NCI-H1694 (cell line): ENCODE measurements around the gene LCOR.
"Not testable (repeated sequence)": the region's sequence is repeated elsewhere in the genome, so short reads cannot be mapped to it uniquely, and the experiment has no call there.

Experiments used
- DNase-seq: peaks from one replicate; lab custom pipeline; 2025; lab: John Stamatoyannopoulos, UW

The LCOR gene

GRCh38 chr10:97013983-97014382 is 181.9 kb downstream of the LCOR start:
- no peak for DNase-seq

GRCh38 chr10:97015240-97015639 is 183.1 kb downstream of the LCOR start:
- no peak for DNase-seq

DNA sequence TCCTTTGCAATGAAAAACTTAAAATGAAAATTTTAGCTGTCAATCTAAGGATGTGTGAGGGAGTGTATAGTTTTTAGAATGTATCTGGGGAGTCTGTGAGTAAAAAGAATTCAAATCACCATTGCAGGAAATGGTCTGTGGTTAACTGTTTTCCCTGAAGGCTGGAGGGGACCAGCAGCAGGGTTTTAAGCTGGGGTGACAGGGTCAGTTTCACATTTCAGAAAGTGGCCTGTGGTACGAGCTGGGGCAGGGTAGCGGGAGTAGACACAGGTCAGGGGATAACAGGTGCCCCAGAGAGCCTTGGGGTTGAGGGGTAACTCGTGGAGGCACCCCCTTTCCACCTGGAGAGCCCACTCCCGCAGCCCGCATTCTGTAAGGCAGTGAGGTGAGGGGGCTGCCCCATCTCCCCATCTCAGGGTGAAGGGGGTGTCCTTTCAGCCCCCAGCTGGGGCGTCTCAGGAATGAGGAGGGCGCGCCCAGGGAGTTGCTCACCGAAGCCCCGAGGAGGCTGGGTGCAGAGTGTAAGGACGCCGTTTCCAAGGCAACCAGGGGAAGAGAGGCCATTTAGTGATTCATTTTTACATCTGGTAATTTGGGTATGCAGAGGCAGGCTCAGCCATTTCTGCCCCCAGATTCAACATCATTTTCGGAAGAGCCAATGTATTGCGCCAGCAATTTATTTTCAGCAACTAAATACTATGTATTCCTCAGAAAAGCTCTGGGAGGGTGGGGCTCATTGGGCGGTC is 184.8 kb downstream of the LCOR start:
- no peak for DNase-seq

GRCh38 chr10:97017474-97017903 is 185.4 kb downstream of the LCOR start:
- DNase-seq: no peak

DNA sequence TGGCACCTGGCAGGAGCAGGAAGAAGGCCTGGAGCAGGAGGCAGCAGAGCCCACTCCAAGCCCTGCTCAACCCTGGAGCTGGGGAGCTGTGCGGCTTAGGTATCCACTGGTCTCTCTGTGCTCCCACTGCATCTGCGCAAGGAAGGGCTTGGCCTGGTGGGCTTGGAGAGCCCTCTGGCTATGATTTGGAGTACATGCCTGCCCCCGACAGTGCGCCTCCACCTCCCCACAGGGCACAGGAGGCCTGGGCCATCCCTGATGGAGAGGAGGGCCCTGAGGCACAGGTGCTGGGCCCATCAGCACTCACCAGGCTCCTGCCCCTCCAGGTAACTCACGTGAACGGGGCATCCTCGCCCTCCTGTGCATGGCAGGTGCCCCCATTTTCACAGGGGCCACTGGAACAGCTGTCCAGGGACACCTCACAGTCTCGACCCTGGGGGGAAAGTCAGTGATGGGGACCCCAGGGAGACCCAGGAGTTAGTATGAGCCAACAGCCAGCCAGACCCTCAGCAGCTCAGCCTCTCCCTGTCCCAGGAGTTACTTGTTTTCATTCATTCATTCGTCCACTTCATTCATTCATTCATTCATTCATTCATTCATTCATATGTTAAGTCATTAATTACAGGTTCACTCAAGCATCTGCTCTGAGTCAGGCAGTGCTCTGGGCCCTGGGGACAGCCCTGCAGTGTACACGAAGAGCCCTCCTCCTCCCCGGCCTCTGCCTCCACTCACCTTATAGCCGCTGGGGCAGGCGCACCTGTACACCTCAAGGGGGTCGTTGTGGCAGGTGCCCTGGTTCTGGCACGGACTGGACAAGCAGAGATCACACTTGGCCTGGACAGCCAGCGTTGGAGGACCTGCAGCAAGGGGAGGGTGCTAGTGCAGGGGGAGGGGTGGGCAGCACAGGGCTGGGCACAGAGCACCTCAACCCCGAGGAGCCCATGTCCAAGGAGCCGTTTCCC is 186.4 kb downstream of the LCOR start:
- DNase-seq: no peak

GRCh38 chr10:97019213-97019844 is 187.2 kb downstream of the LCOR start:
- DNase-seq: no peak

DNA sequence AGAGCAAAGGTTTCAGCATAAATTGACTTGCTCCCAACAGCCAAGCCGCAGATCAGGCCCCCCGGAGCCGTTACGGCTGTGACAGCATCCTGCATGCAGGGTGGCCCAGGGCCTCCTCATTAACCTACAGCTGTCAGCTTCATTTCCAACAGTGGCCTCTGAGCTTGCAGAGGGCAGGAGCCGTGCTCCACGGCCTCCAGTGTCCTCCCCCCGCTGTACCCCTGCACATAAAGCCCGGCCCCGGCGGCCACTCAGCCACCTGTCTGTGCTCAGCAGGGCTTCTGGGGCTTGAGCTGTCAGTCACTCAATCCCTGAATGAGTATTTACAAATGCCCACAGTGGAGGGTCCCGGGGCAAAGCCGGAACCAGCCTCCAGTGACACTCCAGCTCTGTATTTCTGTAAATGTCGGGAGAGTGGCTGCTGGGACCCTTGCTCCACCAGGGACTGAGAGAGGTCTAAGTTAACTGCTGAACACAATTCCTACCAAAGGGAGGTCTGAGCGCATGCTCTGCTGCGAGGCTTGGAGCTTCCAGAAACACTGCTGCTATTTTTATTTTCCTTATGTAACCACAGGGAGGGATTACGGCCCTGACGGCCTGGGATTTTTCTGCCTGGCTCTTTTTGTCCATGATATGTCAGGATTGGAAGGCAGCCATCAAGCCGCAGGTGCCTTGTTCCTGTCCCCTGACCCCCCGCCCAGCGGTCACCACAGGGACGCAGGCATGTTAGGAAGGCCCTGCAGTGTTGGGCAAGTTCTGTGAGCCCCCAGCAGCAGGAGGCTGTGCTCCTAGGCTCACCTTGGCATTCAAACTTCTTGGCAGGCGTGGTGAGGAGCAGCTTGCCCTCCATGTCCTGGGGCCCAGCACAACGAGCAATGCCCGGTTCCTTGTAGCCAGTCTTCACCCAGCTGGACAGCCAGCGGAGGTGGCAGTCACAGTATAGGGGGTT is 188.6 kb downstream of the LCOR start:
- no peak for DNase-seq

- no peak for DNase-seq
Measured at GRCh38 chr10:97022616-97023015, 190.5 kb downstream of the LCOR start.

- DNase-seq: no peak
Measured at GRCh38 chr10:97023401-97024167, 191.5 kb downstream of the LCOR start.

DNA sequence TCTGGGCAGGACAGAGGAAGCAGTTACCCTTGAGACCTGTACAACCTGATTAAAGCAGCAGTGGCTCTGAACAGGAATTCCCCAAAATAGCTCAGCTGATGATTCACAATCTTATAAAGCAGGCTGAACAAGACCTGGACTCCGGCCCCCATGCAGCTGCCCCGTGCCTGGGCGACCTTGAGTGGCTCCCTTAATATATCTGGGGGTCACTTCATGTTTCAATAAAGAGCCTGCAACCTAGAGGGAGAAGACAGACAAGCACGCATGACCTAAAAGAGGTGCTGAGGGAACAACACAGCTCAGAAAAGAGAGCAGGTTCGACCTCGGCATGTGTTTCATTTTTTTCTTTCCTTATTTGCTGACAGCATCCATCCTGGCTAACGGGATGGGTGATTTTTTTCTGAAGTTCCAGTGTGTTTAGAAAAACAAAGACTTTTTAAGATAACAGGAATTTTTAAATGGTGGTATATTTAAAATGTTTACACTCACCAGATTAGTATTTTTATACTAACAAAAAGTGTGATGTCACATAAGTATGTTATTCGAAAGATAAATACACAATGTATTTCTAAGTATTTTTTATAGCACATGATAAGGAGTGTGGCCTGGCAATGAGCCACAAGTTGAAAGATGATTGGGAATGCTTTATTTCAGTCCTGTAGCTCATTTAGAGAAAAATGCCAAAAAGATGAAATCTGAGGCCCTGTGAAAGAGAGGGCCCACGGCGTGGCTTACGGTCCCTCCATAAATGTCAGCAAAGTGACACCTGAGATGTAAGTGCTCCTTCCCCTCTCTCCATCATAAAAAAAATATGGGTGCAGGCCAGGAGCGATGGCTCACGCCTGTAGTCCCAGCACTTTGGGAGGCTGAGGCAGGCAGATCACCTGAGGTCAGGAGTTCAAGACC is 192.3 kb downstream of the LCOR start:
- DNase-seq: no peak

DNA sequence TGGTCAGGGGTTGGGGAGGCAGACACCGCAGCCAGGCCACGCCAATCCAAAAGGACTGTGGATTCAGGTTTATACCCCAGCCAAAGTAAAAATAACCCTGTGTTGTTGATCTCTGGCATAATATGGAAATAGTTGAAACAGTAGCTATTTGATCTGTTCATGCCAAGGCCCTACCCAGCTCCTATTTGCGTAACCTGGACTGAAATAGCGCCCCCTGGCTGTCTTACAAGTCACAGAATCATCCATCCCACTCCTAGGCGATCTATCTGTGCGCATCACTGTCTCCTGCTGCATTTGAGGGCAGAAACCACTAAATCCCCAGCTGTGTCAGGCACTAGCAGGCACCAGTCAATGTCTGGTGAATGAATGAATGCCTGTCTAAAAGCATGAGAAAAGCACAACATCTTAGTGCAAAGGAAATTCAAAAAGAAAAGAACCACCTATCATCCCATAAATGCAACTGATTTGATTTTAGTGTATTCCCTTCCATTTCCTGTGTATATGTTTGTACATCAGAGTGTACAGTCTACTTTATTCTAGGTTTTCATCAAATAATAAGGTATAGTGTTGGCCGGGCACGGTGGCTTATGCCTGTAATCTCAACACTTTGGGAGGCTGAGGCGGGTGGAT is 193.6 kb downstream of the LCOR start:
- DNase-seq: no peak

- DNase-seq: no peak
Measured at GRCh38 chr10:97028126-97028831, 196.2 kb downstream of the LCOR start.

- no peak for DNase-seq
Measured at GRCh38 chr10:97028832-97029178, 196.7 kb downstream of the LCOR start.

GRCh38 chr10:97029271-97029670 is 197.2 kb downstream of the LCOR start:
- DNase-seq: no peak

- DNase-seq: no peak
Measured at GRCh38 chr10:97030894-97031293, 198.8 kb downstream of the LCOR start.

DNA sequence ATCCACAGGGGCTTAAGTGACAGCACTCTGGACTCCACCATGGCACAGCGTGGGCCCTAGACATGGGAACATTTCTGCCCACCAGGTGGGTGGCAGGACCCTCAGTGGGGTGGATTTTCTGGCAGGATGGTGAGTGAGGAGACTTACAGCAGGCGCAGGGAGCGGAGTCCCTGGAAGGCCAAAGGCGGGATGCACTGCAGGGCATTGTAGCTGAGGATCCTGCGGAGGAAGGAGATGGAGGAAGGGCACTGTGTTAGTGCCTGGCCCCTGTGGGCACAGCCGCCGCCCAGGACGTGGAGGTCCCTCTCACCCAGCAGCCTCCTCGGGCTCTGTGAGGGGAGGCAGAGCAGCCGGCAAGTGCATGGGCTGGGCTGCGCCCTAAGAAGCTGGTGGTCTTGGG is 199.4 kb downstream of the LCOR start:
- no peak for DNase-seq

DNA sequence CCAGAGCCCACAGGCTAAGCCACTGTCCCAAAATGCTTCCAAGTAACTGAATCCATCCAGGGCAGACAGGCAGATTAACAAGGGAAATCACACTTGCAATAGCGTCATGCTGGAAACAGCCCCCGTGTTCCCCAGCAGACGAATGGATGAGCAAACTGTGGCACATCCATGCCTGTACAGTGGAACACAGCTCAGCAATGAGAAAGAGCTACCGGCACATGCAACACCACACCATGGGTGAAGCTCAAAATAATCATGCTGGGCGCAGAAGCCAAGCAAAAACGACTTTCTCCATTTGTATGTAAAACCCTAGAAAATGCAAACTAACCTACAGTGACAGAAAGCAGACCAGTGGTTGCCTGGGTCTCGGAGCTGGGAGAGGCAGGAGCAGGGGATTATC is 200.5 kb downstream of the LCOR start:
- DNase-seq: no peak

DNA sequence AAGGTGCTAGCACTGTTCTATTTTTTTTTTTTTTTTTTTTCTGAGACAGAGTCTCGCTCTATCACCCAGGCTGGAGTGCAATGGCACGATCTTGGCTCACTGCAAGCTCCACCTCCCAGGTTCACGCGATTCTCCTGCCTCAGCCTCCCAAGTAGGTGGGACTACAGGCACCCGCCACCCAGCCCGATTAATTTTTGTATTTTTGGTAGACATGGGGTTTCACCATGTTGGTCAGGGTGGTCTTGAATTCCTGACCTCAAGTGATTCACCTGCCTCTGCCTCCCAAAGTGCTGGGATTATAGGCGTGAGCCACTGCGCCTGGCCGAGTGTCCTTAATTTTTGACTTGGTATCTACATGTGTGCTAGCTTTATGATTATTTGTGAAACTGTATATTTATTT is 201.7 kb downstream of the LCOR start:
- not testable (repeated sequence) for DNase-seq

GRCh38 chr10:97034301-97034700 is 202.2 kb downstream of the LCOR start:
- DNase-seq: no peak
